Measurements from ENCODE around the gene GRP. TPM values are rescaled to one million over a fixed set of nuclear protein-coding genes. Genes with fewer than 3 reads are reported as not detected.
A peak's percentile ranks its signal among the peaks of the same experiment; 100 is the strongest.

The GRP gene
- total RNA-seq = not detected
- 0 reads per million in 2 donors for total RNA-seq

DNA sequence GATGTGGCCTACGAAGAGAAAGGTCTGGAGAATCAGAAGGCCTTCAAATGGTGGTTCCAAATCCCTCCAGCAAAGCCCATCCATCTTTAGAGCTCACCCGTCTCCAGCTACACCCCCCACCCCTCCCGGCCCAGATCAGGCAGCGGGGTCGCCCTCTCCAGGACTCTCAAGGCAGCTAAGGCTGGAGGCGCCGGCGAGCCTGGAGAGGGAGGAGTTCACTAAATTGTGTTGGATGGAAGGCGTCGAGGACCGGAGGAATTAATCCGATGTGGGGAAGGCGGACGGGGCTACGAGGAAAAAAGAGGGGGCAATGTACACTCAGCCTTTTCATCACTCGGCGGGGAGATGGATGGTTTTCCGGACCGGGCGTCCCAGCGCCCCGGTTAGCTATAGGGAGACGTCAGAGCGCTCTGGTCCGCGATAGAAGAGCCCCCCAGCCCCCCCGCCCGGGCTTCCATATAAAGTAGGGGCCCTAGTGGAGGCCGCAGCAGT is at the start of gene GRP:
Gene GRP (plus strand): TSS at position 487 of the 492 bp plus-strand sequence. CDS start 108 bp downstream, outside the sequence.
- DNase-seq (no peak), ATAC-seq (no peak)
- no peaks in the 10 kb centered on the region for H3K9me3 ChIP-seq (ENCODE audit: control insufficient read depth, low read length, poor library complexity, severe bottlenecking)
- H3K27ac Mint-ChIP-seq = peak within 1 kb of the TSS; percentile 62
- H3K27me3 Mint-ChIP-seq = peaks cover 88% of the 10 kb centered on the region
- H3K4me1 Mint-ChIP-seq = peaks cover 7% of the 10 kb centered on the region
- peaks cover 7% of the 10 kb centered on the region for H3K36me3 Mint-ChIP-seq (ENCODE audit: low read depth)
- H3K4me3 Mint-ChIP-seq = peak within 1 kb of the TSS; percentile 74

DNA sequence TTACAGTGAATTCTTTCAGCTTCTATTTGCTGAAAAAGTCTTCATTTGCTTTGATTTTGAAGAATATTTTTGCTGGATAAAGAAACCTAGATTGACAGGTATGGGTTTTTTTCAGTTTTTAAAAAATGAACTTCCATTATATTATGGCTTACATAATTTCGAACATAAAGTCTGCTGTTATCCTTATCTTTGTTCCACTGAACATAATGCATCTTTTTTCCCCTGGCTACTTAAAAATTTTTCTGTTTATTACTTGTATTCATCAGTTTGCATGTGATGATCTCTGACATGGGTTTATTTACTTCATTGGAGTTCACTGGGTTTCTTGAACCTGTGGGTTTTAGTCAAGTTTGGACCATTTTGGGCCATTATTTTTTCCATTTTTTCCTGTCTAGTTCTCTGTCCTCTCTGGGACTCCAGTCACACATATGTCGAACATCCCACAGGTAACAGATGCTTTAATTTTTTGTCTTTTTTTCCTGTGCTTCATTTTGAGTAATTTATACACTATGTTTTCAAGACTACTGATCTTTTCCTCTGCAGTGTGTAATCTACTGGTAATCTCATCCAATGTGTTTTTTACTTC is 47.2 kb upstream of the GRP start:
- no peak for ATAC-seq
- DNase-seq = no peak
- H3K4me1 Mint-ChIP-seq = no peaks in the 10 kb centered on the region
- H3K4me3 Mint-ChIP-seq = no peak overlapping the region
- peaks cover 11% of the 10 kb centered on the region for H3K9me3 ChIP-seq (ENCODE audit: control insufficient read depth, low read length, poor library complexity, severe bottlenecking)
- no peak overlapping the region for H3K27ac Mint-ChIP-seq
- peaks cover 8% of the 10 kb centered on the region for H3K27me3 Mint-ChIP-seq
- H3K36me3 Mint-ChIP-seq (ENCODE audit: low read depth) = no peaks in the 10 kb centered on the region

DNA sequence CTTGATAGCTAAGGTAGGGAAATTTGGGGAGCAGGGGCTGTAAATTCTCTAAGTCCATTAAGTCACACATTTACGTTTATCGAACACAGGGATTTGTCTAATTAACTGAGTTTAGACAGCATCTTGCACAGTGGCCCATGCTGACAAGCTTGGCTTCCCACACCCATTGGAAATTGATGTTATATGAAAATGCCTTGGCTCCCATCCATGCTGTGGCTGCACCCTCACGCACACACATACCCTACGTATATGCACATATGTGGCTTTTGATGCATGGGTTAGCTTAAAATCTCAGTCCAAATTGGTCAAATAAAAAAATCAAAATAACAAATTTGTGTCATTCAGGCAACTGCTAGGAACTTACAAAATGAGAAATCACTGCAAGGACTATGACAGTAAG is 42.5 kb upstream of the GRP start:
- Mint-ChIP-seq H3K4me3 (no peak overlapping the region), H3K27me3 (peaks cover 32% of the 10 kb centered on the region), H3K27ac (no peak overlapping the region), H3K4me1 (no peaks in the 10 kb centered on the region), H3K36me3 (ENCODE audit: low read depth) (no peaks in the 10 kb centered on the region)
- no peak for ATAC-seq
- H3K9me3 ChIP-seq (ENCODE audit: control insufficient read depth, low read length, poor library complexity, severe bottlenecking) = peaks cover 11% of the 10 kb centered on the region
- DNase-seq = no peak

GRCh38 chr18:59180150-59180845 is 39.7 kb upstream of the GRP start:
- ATAC-seq = no peak
- Mint-ChIP-seq H3K36me3 (ENCODE audit: low read depth) (no peaks in the 10 kb centered on the region), H3K27me3 (peaks cover 43% of the 10 kb centered on the region), H3K4me1 (no peaks in the 10 kb centered on the region), H3K4me3 (no peak overlapping the region), H3K27ac (no peak overlapping the region)
- DNase-seq = no peak
- no peaks in the 10 kb centered on the region for H3K9me3 ChIP-seq (ENCODE audit: control insufficient read depth, low read length, poor library complexity, severe bottlenecking)

- Mint-ChIP-seq H3K27ac (no peak overlapping the region), H3K4me3 (no peak overlapping the region)
These were observed 37.3 kb upstream of the GRP start for GRCh38 chr18:59182673-59183072.

GRCh38 chr18:59189008-59189407 is 30.9 kb upstream of the GRP start:
- H3K9me3 ChIP-seq (ENCODE audit: control insufficient read depth, low read length, poor library complexity, severe bottlenecking) = no peaks in the 10 kb centered on the region
- Mint-ChIP-seq H3K36me3 (ENCODE audit: low read depth) (no peaks in the 10 kb centered on the region), H3K4me3 (no peak overlapping the region), H3K27ac (no peak overlapping the region), H3K4me1 (no peaks in the 10 kb centered on the region), H3K27me3 (peaks cover 6% of the 10 kb centered on the region)
- DNase-seq = no peak
- no peak for ATAC-seq

More at GRCh38 chr18:59182673-59183072, 37.3 kb upstream of the GRP start:
- H3K36me3 Mint-ChIP-seq (ENCODE audit: low read depth) = no peaks in the 10 kb centered on the region
- H3K9me3 ChIP-seq (ENCODE audit: control insufficient read depth, low read length, poor library complexity, severe bottlenecking) = no peaks in the 10 kb centered on the region
- peaks cover 41% of the 10 kb centered on the region for H3K27me3 Mint-ChIP-seq
- DNase-seq (no peak), ATAC-seq (no peak)
- no peaks in the 10 kb centered on the region for H3K4me1 Mint-ChIP-seq

DNA sequence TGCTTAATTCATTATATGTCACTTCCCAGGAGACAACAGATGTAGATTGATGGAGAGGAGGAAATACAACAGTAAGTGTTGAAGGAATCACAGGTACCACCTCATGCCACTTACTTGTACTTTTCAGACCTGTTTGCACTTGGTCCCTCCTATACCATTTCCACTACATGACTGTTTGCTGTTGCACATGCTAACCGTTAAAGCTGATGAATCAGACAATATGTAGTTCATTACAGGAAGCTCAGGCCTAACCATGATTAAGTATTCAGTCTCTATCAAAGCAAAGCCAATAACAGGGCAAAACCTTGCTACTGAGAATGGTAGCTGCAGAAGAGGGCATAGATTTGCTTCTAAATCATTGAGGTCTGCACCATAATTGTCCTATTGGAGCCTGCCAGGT is 30.2 kb upstream of the GRP start:
- no peak for DNase-seq
- no peaks in the 10 kb centered on the region for H3K36me3 Mint-ChIP-seq (ENCODE audit: low read depth)
- ATAC-seq = no peak

GRCh38 chr18:59196161-59196725 is 23.7 kb upstream of the GRP start:
- no peaks in the 10 kb centered on the region for H3K36me3 Mint-ChIP-seq (ENCODE audit: low read depth)
- DNase-seq = no peak
- ATAC-seq = no peak
- no peaks in the 10 kb centered on the region for H3K4me1 Mint-ChIP-seq
- H3K9me3 ChIP-seq (ENCODE audit: control insufficient read depth, low read length, poor library complexity, severe bottlenecking) = no peaks in the 10 kb centered on the region
- peaks cover 47% of the 10 kb centered on the region for H3K27me3 Mint-ChIP-seq
- no peak overlapping the region for H3K27ac Mint-ChIP-seq
- no peak overlapping the region for H3K4me3 Mint-ChIP-seq

More for the DNA sequence above, 30.2 kb upstream of the GRP start:
- H3K27ac Mint-ChIP-seq = no peak overlapping the region
- H3K4me1 Mint-ChIP-seq = no peaks in the 10 kb centered on the region
- H3K9me3 ChIP-seq (ENCODE audit: control insufficient read depth, low read length, poor library complexity, severe bottlenecking) = no peaks in the 10 kb centered on the region
- peaks cover 7% of the 10 kb centered on the region for H3K27me3 Mint-ChIP-seq
- H3K4me3 Mint-ChIP-seq = no peak overlapping the region

DNA sequence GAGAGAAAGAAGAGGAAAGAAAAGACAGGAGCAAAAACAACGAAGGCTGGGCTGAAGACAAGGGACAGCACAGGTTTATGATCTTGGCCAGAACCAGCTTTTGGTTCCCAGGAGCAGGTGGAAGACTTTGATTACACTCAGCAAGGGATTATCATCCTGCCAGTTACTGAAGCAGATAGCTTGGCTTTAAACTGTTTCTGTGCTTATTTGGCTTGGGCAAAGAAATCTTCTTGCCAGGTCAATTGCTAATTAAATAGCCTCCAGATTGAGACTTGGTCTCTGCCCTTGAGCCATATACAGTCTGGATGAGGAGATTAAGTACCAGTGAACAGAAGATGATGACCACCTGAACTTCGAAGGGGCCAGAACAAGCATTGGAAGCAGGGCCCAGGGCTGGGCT is 22.3 kb upstream of the GRP start:
- no peak overlapping the region for H3K4me3 Mint-ChIP-seq
- no peaks in the 10 kb centered on the region for H3K36me3 Mint-ChIP-seq (ENCODE audit: low read depth)
- no peaks in the 10 kb centered on the region for H3K4me1 Mint-ChIP-seq
- H3K27ac Mint-ChIP-seq = no peak overlapping the region
- DNase-seq = no peak
- peaks cover 57% of the 10 kb centered on the region for H3K27me3 Mint-ChIP-seq
- no peaks in the 10 kb centered on the region for H3K9me3 ChIP-seq (ENCODE audit: control insufficient read depth, low read length, poor library complexity, severe bottlenecking)
- no peak for ATAC-seq

DNA sequence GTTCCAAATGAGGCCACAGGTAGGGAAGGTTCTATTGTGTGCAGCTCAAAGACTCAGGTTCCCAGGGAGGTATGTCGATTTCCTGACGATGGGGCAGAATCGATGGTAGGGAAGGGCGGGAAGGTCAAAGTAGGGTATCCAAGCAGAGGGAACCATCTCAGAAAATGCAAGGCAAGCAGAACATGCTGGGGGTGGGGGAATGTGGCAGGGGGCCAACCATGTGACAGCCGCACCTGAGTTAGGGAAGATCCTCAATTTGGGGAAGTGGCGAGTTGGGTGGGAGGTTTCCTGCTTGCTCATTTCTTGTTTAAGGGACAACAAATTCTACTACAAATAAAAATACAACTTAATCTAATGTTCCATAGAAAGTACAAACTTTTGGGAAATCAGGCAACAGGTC is 21.7 kb upstream of the GRP start:
- Mint-ChIP-seq H3K4me3 (no peak overlapping the region), H3K27me3 (peaks cover 63% of the 10 kb centered on the region), H3K4me1 (no peaks in the 10 kb centered on the region), H3K36me3 (ENCODE audit: low read depth) (no peaks in the 10 kb centered on the region), H3K27ac (no peak overlapping the region)
- DNase-seq = no peak
- ATAC-seq = no peak
- no peaks in the 10 kb centered on the region for H3K9me3 ChIP-seq (ENCODE audit: control insufficient read depth, low read length, poor library complexity, severe bottlenecking)

DNA sequence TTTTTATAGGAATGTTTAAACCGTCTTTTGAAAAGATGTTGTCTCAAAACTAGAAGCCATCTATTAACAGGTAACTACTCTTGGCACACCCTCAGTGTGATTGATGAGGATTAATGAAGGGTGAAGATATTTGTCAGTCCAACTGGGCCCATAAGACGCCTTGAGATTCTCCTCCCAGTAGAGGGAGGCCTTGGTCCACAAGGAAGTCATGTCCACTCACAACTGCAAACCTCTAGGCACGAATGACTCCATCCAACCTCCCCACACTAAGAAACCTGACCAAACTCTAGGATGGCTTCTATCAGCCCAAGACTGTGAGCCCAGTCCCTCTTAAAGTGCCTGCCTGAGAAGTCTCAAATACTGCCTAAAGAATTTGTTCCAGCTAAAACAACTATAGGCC is 19.2 kb upstream of the GRP start:
- H3K36me3 Mint-ChIP-seq (ENCODE audit: low read depth) = no peaks in the 10 kb centered on the region
- ATAC-seq = no peak
- H3K4me3 Mint-ChIP-seq = no peak overlapping the region
- H3K4me1 Mint-ChIP-seq = no peaks in the 10 kb centered on the region
- no peak overlapping the region for H3K27ac Mint-ChIP-seq
- H3K9me3 ChIP-seq (ENCODE audit: control insufficient read depth, low read length, poor library complexity, severe bottlenecking) = no peaks in the 10 kb centered on the region
- H3K27me3 Mint-ChIP-seq = peaks cover 69% of the 10 kb centered on the region
- DNase-seq = no peak

DNA sequence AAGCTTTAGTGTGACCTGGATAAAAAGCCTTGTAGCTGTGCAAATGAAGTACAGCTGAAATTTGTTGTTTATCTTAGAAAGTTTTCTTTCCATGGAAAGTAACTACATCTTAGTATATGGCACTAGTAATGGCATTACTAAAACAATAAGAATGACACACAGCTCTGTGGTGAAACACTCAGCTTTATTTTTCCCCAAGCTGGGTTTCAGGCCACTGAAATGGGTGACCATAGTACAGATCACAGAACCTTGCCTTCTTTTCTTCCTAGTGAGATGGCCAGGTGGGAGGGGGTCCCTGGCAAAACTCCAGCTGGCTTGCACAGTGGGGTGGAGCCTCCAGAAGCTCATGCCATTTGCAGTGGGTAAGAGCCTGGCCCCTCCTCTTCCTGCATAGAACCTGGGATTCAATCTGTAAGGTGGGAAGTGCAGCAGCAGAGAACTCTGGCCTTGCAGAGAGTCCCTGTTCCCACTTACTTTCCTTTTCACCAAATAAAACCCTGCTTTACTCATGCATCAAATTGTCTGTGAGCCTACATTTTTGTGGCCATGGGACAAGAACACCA is 17.6 kb upstream of the GRP start:
- DNase-seq (no peak), ATAC-seq (no peak)
- H3K9me3 ChIP-seq (ENCODE audit: control insufficient read depth, low read length, poor library complexity, severe bottlenecking) = no peaks in the 10 kb centered on the region
- Mint-ChIP-seq H3K27ac (no peak overlapping the region), H3K4me1 (no peaks in the 10 kb centered on the region), H3K27me3 (peaks cover 68% of the 10 kb centered on the region), H3K4me3 (no peak overlapping the region), H3K36me3 (ENCODE audit: low read depth) (no peaks in the 10 kb centered on the region)

- Mint-ChIP-seq H3K27me3 (peaks cover 49% of the 10 kb centered on the region), H3K4me1 (no peaks in the 10 kb centered on the region), H3K27ac (no peak overlapping the region), H3K4me3 (no peak overlapping the region), H3K36me3 (ENCODE audit: low read depth) (peaks cover 2% of the 10 kb centered on the region)
- no peaks in the 10 kb centered on the region for H3K9me3 ChIP-seq (ENCODE audit: control insufficient read depth, low read length, poor library complexity, severe bottlenecking)
- DNase-seq (no peak), ATAC-seq (no peak)
These were observed 12.5 kb upstream of the GRP start for GRCh38 chr18:59207506-59207905.

Data from T-helper 17 cell (primary cell).